GM04503 (cell line): ENCODE results near the gene PINK1.
"Not testable (repeated sequence)": the region's sequence is repeated elsewhere in the genome, so short reads cannot be mapped to it uniquely, and the experiment has no call there.

Experiments used
- DNase-seq: peaks from one replicate; pipeline ENCODE4 v3.0.0-alpha.2; 2012; ENCODE audit warnings: low read depth

PINK1 gene

GRCh38 chr1:20645414-20645813 lies 12.2 kb downstream of the PINK1 start:
- no peak for DNase-seq

GRCh38 chr1:20648438-20648837 lies 15.2 kb downstream of the PINK1 start:
- DNase-seq: no peak

GRCh38 chr1:20648946-20649345 lies 15.7 kb downstream of the PINK1 start:
- DNase-seq: no peak

- DNase-seq: no peak
Observed at GRCh38 chr1:20652300-20652699, 19.0 kb downstream of the PINK1 start.

GRCh38 chr1:20654104-20654690 lies 20.9 kb downstream of the PINK1 start:
- DNase-seq: no peak

- DNase-seq: no peak
Observed at GRCh38 chr1:20657024-20657423, 23.8 kb downstream of the PINK1 start.

- no peak for DNase-seq
Observed at GRCh38 chr1:20658166-20658915, 25.1 kb downstream of the PINK1 start.

- no peak for DNase-seq
Observed at GRCh38 chr1:20660363-20660762, 27.1 kb downstream of the PINK1 start.

- DNase-seq: no peak
Observed at GRCh38 chr1:20660847-20661206, 27.6 kb downstream of the PINK1 start.

GRCh38 chr1:20661207-20662109 lies 28.2 kb downstream of the PINK1 start, which contains the start of gene DDOST:
Gene DDOST, minus strand, starts transcription at chr1:20661369. Its CDS starts 19 bp downstream, at chr1:20661350.
- DNase-seq: peak; percentile 92

GRCh38 chr1:20662110-20662475 lies 28.8 kb downstream of the PINK1 start:
- no peak for DNase-seq

- no peak for DNase-seq
Observed at GRCh38 chr1:20663365-20663764, 30.1 kb downstream of the PINK1 start.

- DNase-seq: no peak
Observed at GRCh38 chr1:20663969-20664715, 30.9 kb downstream of the PINK1 start.

- no peak for DNase-seq
Observed at GRCh38 chr1:20665726-20666125, 32.5 kb downstream of the PINK1 start.

GRCh38 chr1:20666146-20666545 lies 32.9 kb downstream of the PINK1 start:
- no peak for DNase-seq

GRCh38 chr1:20666804-20667203 lies 33.5 kb downstream of the PINK1 start:
- DNase-seq: no peak

- no peak for DNase-seq
Observed at GRCh38 chr1:20668581-20668980, 35.3 kb downstream of the PINK1 start.

GRCh38 chr1:20670936-20671335 lies 37.7 kb downstream of the PINK1 start:
- DNase-seq: no peak

GRCh38 chr1:20672265-20672632 lies 39.0 kb downstream of the PINK1 start:
- no peak for DNase-seq

GRCh38 chr1:20673626-20674025 lies 40.4 kb downstream of the PINK1 start:
- DNase-seq: not testable (repeated sequence)

- no peak for DNase-seq
Observed at GRCh38 chr1:20678599-20678998, 45.3 kb downstream of the PINK1 start.

- DNase-seq: no peak
Observed at GRCh38 chr1:20680269-20680668, 47.0 kb downstream of the PINK1 start.
